HCT116 (cell line): ENCODE results near the gene TAAR8.

ENCODE experiments used
- CTCF ChIP-seq, 3 experiments: fragments of 200-600 bp in 1 of 3; sonication (generic) in 1 of 3; IDR thresholded peaks in 2 of 3; conservative IDR thresholded peaks in 1 of 3; 2 replicates each; pipeline ENCODE4 v1.5.1; 2012 to 2017; ENCODE audit warnings: low read depth in 2 of 3, low read length in 2 of 3, antibody characterized with exemption in 1 of 3, borderline replicate concordance in 1 of 3, control low read depth in 1 of 3, mild to moderate bottlenecking in 1 of 3, mixed read lengths in 1 of 3, mixed run types in 1 of 3, moderate library complexity in 1 of 3; ENCODE audit not compliant: insufficient read depth in 1 of 3
- REST ChIP-seq: IDR thresholded peaks from 2 replicates; pipeline ENCODE4 v1.6.1; 2012; ENCODE audit warnings: low read depth
- ZNF274 ChIP-seq: fragments of 200-500 bp; sonication (Bioruptor generic); IDR thresholded peaks from 2 replicates; pipeline ENCODE4 v1.6.1; 2014; ENCODE audit warnings: mild to moderate bottlenecking, low read depth, low read length, inconsistent platforms

- no peak for TF ChIP-seq ZNF274
- no peak for TF ChIP-seq REST
- no peak for TF ChIP-seq CTCF (IDR thresholded peaks at IDR 0.05 in 2 of 3, conservative IDR thresholded peaks at IDR 0.05 in 1 of 3; ENCODE audit: borderline replicate concordance in 1 of 3, insufficient read depth in 1 of 3, low read depth in 2 of 3, low read length in 2 of 3)
Measured at GRCh38 chr6:132526461-132526860, 26.0 kb upstream of the TAAR8 start.
